ENCODE measurements around the gene OR14A16.

The OR14A16 gene

DNA sequence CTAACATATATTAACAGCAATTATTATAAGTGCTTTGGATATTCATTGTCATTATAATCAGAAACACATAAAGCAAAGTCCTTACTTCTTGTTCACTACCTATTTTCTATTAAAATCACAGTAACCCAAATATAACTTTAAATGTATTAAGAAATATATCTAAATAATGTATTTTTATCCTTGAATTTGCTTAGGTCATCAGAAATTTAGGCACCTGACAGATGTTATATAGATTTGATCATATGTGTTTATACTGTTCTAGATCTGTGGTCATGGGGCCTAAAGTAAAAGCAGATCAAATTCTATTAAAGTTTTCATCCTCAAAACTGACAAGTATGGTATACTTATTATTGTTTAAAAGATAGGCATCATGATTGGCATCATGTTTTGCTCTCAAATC, 54.3 kb downstream of the OR14A16 start:
- TF ChIP-seq, protein P1, sequence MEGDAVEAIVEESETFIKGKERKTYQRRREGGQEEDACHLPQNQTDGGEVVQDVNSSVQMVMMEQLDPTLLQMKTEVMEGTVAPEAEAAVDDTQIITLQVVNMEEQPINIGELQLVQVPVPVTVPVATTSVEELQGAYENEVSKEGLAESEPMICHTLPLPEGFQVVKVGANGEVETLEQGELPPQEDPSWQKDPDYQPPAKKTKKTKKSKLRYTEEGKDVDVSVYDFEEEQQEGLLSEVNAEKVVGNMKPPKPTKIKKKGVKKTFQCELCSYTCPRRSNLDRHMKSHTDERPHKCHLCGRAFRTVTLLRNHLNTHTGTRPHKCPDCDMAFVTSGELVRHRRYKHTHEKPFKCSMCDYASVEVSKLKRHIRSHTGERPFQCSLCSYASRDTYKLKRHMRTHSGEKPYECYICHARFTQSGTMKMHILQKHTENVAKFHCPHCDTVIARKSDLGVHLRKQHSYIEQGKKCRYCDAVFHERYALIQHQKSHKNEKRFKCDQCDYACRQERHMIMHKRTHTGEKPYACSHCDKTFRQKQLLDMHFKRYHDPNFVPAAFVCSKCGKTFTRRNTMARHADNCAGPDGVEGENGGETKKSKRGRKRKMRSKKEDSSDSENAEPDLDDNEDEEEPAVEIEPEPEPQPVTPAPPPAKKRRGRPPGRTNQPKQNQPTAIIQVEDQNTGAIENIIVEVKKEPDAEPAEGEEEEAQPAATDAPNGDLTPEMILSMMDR (IDR thresholded peaks at IDR 0.05; ENCODE audit: low read depth, low read length), result no peak
- DNase-seq (ENCODE audit: extremely low read depth, low read depth), result no peak
